ENCODE results near the gene IGFN1. TPM values are rescaled to one million over a fixed set of nuclear protein-coding genes. Genes with fewer than 3 reads are reported as not detected.

IGFN1 gene
- total and polyA plus RNA-seq, 2 experiments from 2014 or later: not detected

DNA sequence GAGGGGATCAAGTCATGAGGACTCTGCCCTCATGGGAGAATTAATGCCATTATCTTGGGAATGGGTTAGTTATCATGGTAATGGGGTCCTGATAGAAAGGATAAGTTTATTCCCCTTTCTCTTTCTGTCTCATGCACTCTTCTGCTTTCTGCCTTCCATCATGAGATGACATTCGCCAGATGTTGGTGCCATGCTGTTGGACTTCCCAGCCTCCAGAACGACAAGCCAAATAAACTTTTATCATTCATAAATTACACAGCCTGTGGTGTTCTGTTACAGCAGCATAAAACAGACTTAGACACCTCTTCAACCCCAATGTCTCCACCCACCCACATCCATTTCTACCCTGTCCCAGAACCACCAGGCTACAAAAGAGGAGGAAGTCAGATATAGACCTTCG lies 11.9 kb upstream of the IGFN1 start:
- Mint-ChIP-seq H3K4me3 (no peak overlapping the region), H3K36me3 (ENCODE audit: low read depth) (no peaks in the 10 kb centered on the region), H3K27me3 (ENCODE audit: insufficient read depth, low read depth, poor library complexity) (peaks cover 6% of the 10 kb centered on the region), H3K4me1 (peaks cover 15% of the 10 kb centered on the region; the same call in 2 of the 3 replicates), H3K9me3 (peaks cover 8% of the 10 kb centered on the region; the same call in 2 of the 3 replicates), H3K27ac (no peak overlapping the region)
- Histone ChIP-seq H3K9me2 (ENCODE audit: insufficient read depth) (no peaks in the 10 kb centered on the region), H3K36me3 (ENCODE audit: insufficient read depth) (no peaks in the 10 kb centered on the region), H3F3A (replicated peaks; ENCODE audit: low read depth) (no peaks in the 10 kb centered on the region), H4K20me1 (replicated peaks; ENCODE audit: insufficient read depth) (no peaks in the 10 kb centered on the region), H3K79me2 (replicated peaks; ENCODE audit: insufficient read depth) (no peaks in the 10 kb centered on the region), H3K4me3 (no peak overlapping the region), H2AFZ (no peak overlapping the region), H3K4me1 (ENCODE audit: insufficient read depth) (peaks cover 6% of the 10 kb centered on the region; the same call in 1 of the 2 replicates), H3K4me2 (no peak overlapping the region), H3K27ac (ENCODE audit: low read depth) (no peak overlapping the region), H3K27me3 (ENCODE audit: insufficient read depth) (no peaks in the 10 kb centered on the region)
- no peak for TF ChIP-seq STAT1 (IDR thresholded peaks at IDR 0.05; ENCODE audit: unreplicated experiment)
- TF ChIP-seq, protein P1, sequence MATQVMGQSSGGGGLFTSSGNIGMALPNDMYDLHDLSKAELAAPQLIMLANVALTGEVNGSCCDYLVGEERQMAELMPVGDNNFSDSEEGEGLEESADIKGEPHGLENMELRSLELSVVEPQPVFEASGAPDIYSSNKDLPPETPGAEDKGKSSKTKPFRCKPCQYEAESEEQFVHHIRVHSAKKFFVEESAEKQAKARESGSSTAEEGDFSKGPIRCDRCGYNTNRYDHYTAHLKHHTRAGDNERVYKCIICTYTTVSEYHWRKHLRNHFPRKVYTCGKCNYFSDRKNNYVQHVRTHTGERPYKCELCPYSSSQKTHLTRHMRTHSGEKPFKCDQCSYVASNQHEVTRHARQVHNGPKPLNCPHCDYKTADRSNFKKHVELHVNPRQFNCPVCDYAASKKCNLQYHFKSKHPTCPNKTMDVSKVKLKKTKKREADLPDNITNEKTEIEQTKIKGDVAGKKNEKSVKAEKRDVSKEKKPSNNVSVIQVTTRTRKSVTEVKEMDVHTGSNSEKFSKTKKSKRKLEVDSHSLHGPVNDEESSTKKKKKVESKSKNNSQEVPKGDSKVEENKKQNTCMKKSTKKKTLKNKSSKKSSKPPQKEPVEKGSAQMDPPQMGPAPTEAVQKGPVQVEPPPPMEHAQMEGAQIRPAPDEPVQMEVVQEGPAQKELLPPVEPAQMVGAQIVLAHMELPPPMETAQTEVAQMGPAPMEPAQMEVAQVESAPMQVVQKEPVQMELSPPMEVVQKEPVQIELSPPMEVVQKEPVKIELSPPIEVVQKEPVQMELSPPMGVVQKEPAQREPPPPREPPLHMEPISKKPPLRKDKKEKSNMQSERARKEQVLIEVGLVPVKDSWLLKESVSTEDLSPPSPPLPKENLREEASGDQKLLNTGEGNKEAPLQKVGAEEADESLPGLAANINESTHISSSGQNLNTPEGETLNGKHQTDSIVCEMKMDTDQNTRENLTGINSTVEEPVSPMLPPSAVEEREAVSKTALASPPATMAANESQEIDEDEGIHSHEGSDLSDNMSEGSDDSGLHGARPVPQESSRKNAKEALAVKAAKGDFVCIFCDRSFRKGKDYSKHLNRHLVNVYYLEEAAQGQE (IDR thresholded peaks at IDR 0.05; ENCODE audit: unreplicated experiment): no peak
- TF ChIP-seq, protein P2, sequence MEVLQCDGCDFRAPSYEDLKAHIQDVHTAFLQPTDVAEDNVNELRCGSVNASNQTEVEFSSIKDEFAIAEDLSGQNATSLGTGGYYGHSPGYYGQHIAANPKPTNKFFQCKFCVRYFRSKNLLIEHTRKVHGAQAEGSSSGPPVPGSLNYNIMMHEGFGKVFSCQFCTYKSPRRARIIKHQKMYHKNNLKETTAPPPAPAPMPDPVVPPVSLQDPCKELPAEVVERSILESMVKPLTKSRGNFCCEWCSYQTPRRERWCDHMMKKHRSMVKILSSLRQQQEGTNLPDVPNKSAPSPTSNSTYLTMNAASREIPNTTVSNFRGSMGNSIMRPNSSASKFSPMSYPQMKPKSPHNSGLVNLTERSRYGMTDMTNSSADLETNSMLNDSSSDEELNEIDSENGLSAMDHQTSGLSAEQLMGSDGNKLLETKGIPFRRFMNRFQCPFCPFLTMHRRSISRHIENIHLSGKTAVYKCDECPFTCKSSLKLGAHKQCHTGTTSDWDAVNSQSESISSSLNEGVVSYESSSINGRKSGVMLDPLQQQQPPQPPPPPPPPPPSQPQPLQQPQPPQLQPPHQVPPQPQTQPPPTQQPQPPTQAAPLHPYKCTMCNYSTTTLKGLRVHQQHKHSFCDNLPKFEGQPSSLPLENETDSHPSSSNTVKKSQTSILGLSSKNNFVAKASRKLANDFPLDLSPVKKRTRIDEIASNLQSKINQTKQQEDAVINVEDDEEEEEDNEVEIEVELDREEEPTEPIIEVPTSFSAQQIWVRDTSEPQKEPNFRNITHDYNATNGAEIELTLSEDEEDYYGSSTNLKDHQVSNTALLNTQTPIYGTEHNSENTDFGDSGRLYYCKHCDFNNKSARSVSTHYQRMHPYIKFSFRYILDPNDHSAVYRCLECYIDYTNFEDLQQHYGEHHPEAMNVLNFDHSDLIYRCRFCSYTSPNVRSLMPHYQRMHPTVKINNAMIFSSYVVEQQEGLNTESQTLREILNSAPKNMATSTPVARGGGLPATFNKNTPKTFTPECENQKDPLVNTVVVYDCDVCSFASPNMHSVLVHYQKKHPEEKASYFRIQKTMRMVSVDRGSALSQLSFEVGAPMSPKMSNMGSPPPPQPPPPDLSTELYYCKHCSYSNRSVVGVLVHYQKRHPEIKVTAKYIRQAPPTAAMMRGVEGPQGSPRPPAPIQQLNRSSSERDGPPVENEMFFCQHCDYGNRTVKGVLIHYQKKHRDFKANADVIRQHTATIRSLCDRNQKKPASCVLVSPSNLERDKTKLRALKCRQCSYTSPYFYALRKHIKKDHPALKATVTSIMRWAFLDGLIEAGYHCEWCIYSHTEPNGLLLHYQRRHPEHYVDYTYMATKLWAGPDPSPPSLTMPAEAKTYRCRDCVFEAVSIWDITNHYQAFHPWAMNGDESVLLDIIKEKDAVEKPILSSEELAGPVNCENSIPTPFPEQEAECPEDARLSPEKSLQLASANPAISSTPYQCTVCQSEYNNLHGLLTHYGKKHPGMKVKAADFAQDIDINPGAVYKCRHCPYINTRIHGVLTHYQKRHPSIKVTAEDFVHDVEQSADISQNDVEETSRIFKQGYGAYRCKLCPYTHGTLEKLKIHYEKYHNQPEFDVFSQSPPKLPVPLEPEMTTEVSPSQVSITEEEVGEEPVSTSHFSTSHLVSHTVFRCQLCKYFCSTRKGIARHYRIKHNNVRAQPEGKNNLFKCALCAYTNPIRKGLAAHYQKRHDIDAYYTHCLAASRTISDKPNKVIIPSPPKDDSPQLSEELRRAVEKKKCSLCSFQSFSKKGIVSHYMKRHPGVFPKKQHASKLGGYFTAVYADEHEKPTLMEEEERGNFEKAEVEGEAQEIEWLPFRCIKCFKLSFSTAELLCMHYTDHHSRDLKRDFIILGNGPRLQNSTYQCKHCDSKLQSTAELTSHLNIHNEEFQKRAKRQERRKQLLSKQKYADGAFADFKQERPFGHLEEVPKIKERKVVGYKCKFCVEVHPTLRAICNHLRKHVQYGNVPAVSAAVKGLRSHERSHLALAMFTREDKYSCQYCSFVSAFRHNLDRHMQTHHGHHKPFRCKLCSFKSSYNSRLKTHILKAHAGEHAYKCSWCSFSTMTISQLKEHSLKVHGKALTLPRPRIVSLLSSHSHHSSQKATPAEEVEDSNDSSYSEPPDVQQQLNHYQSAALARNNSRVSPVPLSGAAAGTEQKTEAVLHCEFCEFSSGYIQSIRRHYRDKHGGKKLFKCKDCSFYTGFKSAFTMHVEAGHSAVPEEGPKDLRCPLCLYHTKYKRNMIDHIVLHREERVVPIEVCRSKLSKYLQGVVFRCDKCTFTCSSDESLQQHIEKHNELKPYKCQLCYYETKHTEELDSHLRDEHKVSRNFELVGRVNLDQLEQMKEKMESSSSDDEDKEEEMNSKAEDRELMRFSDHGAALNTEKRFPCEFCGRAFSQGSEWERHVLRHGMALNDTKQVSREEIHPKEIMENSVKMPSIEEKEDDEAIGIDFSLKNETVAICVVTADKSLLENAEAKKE (CRISPR knock-in tag; IDR thresholded peaks at IDR 0.05): no peak
- TF ChIP-seq EZH2phosphoT487 (IDR thresholded peaks at IDR 0.05; ENCODE audit: unreplicated experiment): no peak
- TF ChIP-seq, protein P3, sequence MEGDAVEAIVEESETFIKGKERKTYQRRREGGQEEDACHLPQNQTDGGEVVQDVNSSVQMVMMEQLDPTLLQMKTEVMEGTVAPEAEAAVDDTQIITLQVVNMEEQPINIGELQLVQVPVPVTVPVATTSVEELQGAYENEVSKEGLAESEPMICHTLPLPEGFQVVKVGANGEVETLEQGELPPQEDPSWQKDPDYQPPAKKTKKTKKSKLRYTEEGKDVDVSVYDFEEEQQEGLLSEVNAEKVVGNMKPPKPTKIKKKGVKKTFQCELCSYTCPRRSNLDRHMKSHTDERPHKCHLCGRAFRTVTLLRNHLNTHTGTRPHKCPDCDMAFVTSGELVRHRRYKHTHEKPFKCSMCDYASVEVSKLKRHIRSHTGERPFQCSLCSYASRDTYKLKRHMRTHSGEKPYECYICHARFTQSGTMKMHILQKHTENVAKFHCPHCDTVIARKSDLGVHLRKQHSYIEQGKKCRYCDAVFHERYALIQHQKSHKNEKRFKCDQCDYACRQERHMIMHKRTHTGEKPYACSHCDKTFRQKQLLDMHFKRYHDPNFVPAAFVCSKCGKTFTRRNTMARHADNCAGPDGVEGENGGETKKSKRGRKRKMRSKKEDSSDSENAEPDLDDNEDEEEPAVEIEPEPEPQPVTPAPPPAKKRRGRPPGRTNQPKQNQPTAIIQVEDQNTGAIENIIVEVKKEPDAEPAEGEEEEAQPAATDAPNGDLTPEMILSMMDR (conservative IDR thresholded peaks at IDR 0.05; ENCODE audit: low read depth in 2 of 2): no peak
- TF ChIP-seq EZH2 (IDR thresholded peaks at IDR 0.05; ENCODE audit: low read depth, unreplicated experiment): no peak
- no peak for TF ChIP-seq JUNB (IDR thresholded peaks at IDR 0.05; ENCODE audit: unreplicated experiment)
- TF ChIP-seq ZNF331 (CRISPR knock-in tag; IDR thresholded peaks at IDR 0.05; ENCODE audit: low read depth): no peak
- TF ChIP-seq ZNF114 (CRISPR knock-in tag; IDR thresholded peaks at IDR 0.05): no peak
- TF ChIP-seq CREB1 (CRISPR knock-in tag; IDR thresholded peaks at IDR 0.05; ENCODE audit: low read depth): no peak
- TF ChIP-seq POLR2AphosphoS5 (IDR thresholded peaks at IDR 0.05; ENCODE audit: low read depth): no peak
- no peak for TF ChIP-seq NANOG (IDR thresholded peaks at IDR 0.05; ENCODE audit: borderline replicate concordance)
- TF ChIP-seq, protein P4, sequence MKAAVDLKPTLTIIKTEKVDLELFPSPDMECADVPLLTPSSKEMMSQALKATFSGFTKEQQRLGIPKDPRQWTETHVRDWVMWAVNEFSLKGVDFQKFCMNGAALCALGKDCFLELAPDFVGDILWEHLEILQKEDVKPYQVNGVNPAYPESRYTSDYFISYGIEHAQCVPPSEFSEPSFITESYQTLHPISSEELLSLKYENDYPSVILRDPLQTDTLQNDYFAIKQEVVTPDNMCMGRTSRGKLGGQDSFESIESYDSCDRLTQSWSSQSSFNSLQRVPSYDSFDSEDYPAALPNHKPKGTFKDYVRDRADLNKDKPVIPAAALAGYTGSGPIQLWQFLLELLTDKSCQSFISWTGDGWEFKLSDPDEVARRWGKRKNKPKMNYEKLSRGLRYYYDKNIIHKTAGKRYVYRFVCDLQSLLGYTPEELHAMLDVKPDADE (IDR thresholded peaks at IDR 0.05): no peak
- ATAC-seq (no peak), DNase-seq (ENCODE audit: low spot score) (no peak)
